Heart right ventricle (tissue), 16 donors: ENCODE results near the gene PARD3. TPM values are rescaled to one million over a fixed set of nuclear protein-coding genes. Genes with fewer than 3 reads are reported as not detected.

Experiments
- ATAC-seq, 8 donors: fragments of 200-7000 bp; cut with Tn5 transposase; one replicate each; pipeline ENCODE4 v1.9.1; 2020; ENCODE audit warnings: mild to moderate bottlenecking in 8 of 8, moderate library complexity in 8 of 8, moderate number of reproducible peaks in 1 of 8
- DNase-seq, 2 donors: peaks; one replicate each; pipeline ENCODE4 v3.0.0-alpha.2; 2020
- H3K27ac ChIP-seq, 10 donors: fragments of 200-600 bp; sonication (generic) in 2 of 10; one replicate each; pipeline versions ENCODE4 v1.5.0 to v1.8.0; 2020 to 2022; ENCODE audit warnings: mild to moderate bottlenecking in 3 of 10
- H3K27me3 ChIP-seq, 7 donors: fragments of 200-600 bp; one replicate each; pipeline ENCODE4 v1.8.0; 2021 to 2022; ENCODE audit warnings: mild to moderate bottlenecking in 2 of 7
- H3K36me3 ChIP-seq, 9 donors: fragments of 200-600 bp; sonication (generic) in 1 of 9; one replicate each; pipeline versions ENCODE4 v1.5.0 to v1.8.0; 2020 to 2022; ENCODE audit warnings: mild to moderate bottlenecking in 2 of 9
- H3K4me1 ChIP-seq, 9 donors: fragments of 200-600 bp; sonication (generic) in 1 of 9; one replicate each; pipeline versions ENCODE4 v1.5.0 to v1.8.0; 2020 to 2022; ENCODE audit warnings: mild to moderate bottlenecking in 4 of 9
- H3K4me3 ChIP-seq, 10 donors: fragments of 200-600 bp; sonication (generic) in 2 of 10; one replicate each; pipeline versions ENCODE4 v1.5.0 to v1.8.0; 2020 to 2022; ENCODE audit warnings: mild to moderate bottlenecking in 7 of 10, moderate library complexity in 2 of 10
- H3K9me3 ChIP-seq, 11 donors: fragments of 200-600 bp in 10 of 11; sonication (generic) in 2 of 11; one replicate each; pipeline versions ENCODE4 v1.5.0 to v1.8.0; 2013 to 2022; ENCODE audit warnings: mild to moderate bottlenecking in 2 of 11, control low read depth in 1 of 11, moderate library complexity in 1 of 11
- CTCF ChIP-seq, 9 donors: fragments of 200-600 bp; sonication (generic) in 2 of 9; IDR thresholded peaks; one replicate each; pipeline versions ENCODE4 v1.5.0 to v1.8.0; 2021 to 2022; ENCODE audit warnings: antibody characterized with exemption in 9 of 9, mild to moderate bottlenecking in 5 of 9, moderate library complexity in 1 of 9
- WGBS, 2 donors: extraction: QIAGEN DNeasy Blood & Tissue Kit; methylation state at CpG; one replicate each; pipeline ENCODE4 v1.1.7; 2013; ENCODE audit warnings: inconsistent platforms in 1 of 2; 5-methylcytosine and 5-hydroxymethylcytosine counted together
- intact Hi-C, 10 donors: fragments of 100-400 bp; cut with DNase I; formaldehyde crosslinking; loops; one replicate each; pipeline versions ENCODE4 v1.11.1 to v1.14.2; 2022
- polyA plus RNA-seq, 2 donors: library from polyadenylated mRNA; stranded (reverse); fragments of 200-250 nt; gene quantifications; one replicate each; pipeline ENCODE4 v1.2.3, GENCODE V29; 2013
- total RNA-seq, 10 donors: library from RNA; stranded (reverse); fragmentation: NEBNext Ultra II Directional in 3 of 10; extraction: Animal tissue kit (Norgen Biotek cat#: 25700) in 3 of 10; gene quantifications; one replicate each; pipeline versions ENCODE4 v1.2.1 to v1.2.4, GENCODE V29; 2021 to 2023
- donor health status: Arrhythmogenic right ventricular cardiomyopathy.
- donor health status: ischemic (EF 13 %, LVEDD 7.1; RV severe dilation, severe dysfunction).
- donor health status: healthy with polysubstance abuse.
- donor health status: DM: no; HTN: yes; CAD: no.
- donor health status: DM: no; HTN: no; CAD: no.
- donor health status: ischemic (EF 25% LVEDD 6.9; RV normal size, moderate dysfunction).
- donor health status: ischemic (EF 25% LVEDD 5.7; RV mildly dilated, moderate dysfunction).
- donor health status: healthy.
- donor health status: DM: yes; HTN: yes; CAD: no.
- donor health status: Ischemic cardiomyopathy.
- donor health status: ischemic (EF 35%, LVEDD 5.7; RV mildly dilated, moderate dysfunction).
- donor health status: nonischemic (EF 11% LVEDD 7.7; RV severe dilation, severe dysfunction).
- donor health status: DM: yes; HTN: yes; CAD: no.
- donor health status: PGD.
- donor health status: ischemic (EF 29% LVEDD 5.4; RV normal size, mild dysfunction).
- donor health status: nonischemic (EF 23%, LVEDD 6.1; RV moderate dilation, normal function).

The PARD3 gene
- total and polyA plus RNA-seq, 12 donors, result 19.7 to 41.8 (median 34.2) TPM

- ATAC-seq (no peak), DNase-seq (no peak)
- Histone ChIP-seq H3K27me3 (no peaks in the 10 kb centered on the region), H3K4me1 (peaks cover 0 to 5% (median 0%) of the 10 kb centered on the region in 9 donors), H3K27ac (no peak overlapping the region), H3K9me3 (no peaks in the 10 kb centered on the region), H3K36me3 (peaks cover 0 to 7% (median 0%) of the 10 kb centered on the region in 9 donors), H3K4me3 (no peak overlapping the region)
- intact Hi-C loops, result no loop called here
- WGBS, 2 donors, result 93 to 96% methylated on average over 4 of the region's 4 CpGs
- no peak for TF ChIP-seq CTCF (IDR thresholded peaks at IDR 0.05)
These were observed 300.8 kb downstream of the PARD3 start for GRCh38 chr10:34514290-34514689.

GRCh38 chr10:34513636-34514035 lies 301.5 kb downstream of the PARD3 start:
- peaks cover 0 to 7% (median 0%) of the 10 kb centered on the region in 9 donors for H3K36me3 ChIP-seq
- no peak for TF ChIP-seq CTCF (IDR thresholded peaks at IDR 0.05)
- intact Hi-C loops, result no loop called here
- no peak overlapping the region for H3K4me3 ChIP-seq
- H3K4me1 ChIP-seq, result peaks cover 0 to 5% (median 0%) of the 10 kb centered on the region in 9 donors
- 70 to 73% methylated on average over 2 of the region's 2 CpGs for WGBS, 2 donors
- H3K27ac ChIP-seq, result no peak overlapping the region
- ATAC-seq (peak in 1 of 8 donors; percentile 69), DNase-seq (no peak)
- no peaks in the 10 kb centered on the region for H3K27me3 ChIP-seq
- no peaks in the 10 kb centered on the region for H3K9me3 ChIP-seq

GRCh38 chr10:34507217-34507616 lies 307.9 kb downstream of the PARD3 start:
- 46 to 54% methylated on average over 3 of the region's 3 CpGs for WGBS, 2 donors
- Histone ChIP-seq H3K9me3 (no peaks in the 10 kb centered on the region), H3K36me3 (no peaks in the 10 kb centered on the region), H3K27me3 (no peaks in the 10 kb centered on the region), H3K4me1 (peaks cover 0 to 24% (median 0%) of the 10 kb centered on the region in 9 donors), H3K27ac (no peak overlapping the region), H3K4me3 (no peak overlapping the region)
- ATAC-seq (peak in 4 of 8 donors; percentile 38 to 81 (median 59)), DNase-seq (no peak)
- no peak for TF ChIP-seq CTCF (IDR thresholded peaks at IDR 0.05)
- intact Hi-C loops, result no loop called here

- H3K27me3 ChIP-seq, result no peaks in the 10 kb centered on the region
- H3K36me3 ChIP-seq, result no peaks in the 10 kb centered on the region
- no peak for TF ChIP-seq CTCF (IDR thresholded peaks at IDR 0.05)
- no peak overlapping the region for H3K4me3 ChIP-seq
- WGBS, 2 donors, result 91 to 95% methylated on average over 5 of the region's 5 CpGs
- ATAC-seq, result peak in 2 of 8 donors; percentile 15 to 31
- no peak overlapping the region for H3K27ac ChIP-seq
- intact Hi-C loops, result no loop called here
- no peak for DNase-seq
- peaks cover 0 to 24% (median 0%) of the 10 kb centered on the region in 9 donors for H3K4me1 ChIP-seq
- no peaks in the 10 kb centered on the region for H3K9me3 ChIP-seq
These were observed 308.3 kb downstream of the PARD3 start for GRCh38 chr10:34506786-34507185.
